NK-92 treated with Interleukin-12 subunit alpha and Interleukin-12 subunit beta, amount 100 ng/mL, for 24 hours (cell line): Measurements from ENCODE around the gene MSANTD2.
A peak's percentile ranks its signal among the peaks of the same experiment; 100 is the strongest.

Source experiments
- DNase-seq: peaks from one replicate; lab custom pipeline; 2025; lab: John Stamatoyannopoulos, UW

The MSANTD2 gene

DNA sequence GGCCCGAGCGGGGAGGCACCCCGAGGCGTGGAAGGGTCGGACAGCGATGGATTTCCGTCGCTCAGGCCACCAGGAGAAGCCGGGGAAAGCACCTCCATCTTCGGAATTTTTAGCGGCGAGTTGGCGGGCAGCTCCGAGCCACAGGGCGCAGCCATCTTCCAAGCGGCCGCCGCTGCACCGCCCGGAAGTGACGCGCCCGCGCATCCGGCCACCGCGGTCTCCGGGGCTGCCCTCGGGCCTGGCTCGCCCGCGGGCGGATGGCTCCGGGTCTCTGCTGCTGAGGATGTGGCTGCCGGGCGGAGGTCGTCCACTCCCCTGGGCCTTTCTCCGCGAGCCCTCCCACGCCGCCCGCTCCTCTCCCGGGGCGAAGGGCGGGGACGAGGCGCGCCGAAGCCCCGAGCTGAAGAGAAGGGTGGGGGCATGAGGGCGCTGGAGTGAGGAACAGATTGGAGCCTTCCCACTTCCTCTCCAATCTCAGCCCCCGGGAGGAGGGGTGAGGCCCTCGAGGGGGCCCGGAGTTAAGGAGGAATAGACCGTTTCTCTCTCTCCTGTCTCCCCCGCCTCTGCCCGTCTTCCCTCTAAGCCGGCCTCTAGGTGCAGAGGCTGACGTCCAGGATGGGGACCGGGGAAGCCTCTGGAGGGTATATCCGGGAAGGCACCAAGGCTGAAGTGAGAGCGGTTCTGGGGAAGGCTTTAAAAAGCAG, at the start of gene MSANTD2:
Gene MSANTD2, minus strand, starts transcription at position 181 of the 704 bp plus-strand sequence. Its CDS starts 26 bp downstream, at position 155.
- DNase-seq, result peak; percentile 66

DNA sequence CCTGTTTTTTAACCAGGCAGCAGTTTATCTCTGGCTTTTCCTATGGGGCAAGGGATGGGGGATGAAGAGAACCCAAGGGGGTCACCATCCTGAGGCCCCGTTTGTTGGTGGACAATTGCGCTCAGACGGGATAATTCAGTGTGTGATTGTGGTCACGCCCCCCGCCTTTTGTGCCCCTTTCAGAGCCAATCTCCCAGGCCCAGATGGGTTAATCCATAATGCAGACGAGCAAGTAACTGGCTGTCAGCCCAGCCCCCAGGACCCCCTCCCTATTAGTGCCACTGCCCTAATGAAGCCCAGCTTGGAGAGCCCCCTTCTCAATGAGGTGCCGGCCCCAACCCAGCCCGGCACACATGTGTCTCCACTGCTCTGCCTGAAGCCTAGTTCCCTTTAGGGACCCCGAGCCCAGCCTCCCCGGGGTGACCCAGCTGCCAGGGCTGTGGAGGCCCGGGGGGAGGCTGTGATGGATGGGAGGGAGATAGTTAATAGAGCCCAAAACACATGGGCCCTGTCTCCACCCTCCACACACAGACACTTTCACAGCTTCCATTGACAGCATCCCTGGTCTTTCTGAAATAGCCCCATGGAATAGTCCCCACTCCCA, 46.0 kb upstream of the MSANTD2 start:
- DNase-seq, result no peak

- DNase-seq, result no peak
Observed at GRCh38 chr11:124844664-124845079, 44.5 kb upstream of the MSANTD2 start.

DNA sequence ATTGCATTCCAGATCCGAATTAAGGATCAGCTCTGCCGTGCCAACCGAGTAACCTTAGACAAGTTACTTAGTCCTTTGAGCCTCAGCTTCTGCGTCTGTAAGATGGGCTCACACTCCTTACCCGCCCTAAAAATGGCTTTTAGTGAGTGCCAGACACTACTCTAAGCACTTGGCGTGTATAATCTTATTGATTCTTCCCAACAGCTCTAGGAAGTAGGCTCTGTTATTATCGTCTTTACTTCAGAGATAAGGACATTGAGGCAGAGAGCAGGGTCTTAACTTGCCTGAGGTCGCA, 43.4 kb upstream of the MSANTD2 start:
- no peak for DNase-seq

DNA sequence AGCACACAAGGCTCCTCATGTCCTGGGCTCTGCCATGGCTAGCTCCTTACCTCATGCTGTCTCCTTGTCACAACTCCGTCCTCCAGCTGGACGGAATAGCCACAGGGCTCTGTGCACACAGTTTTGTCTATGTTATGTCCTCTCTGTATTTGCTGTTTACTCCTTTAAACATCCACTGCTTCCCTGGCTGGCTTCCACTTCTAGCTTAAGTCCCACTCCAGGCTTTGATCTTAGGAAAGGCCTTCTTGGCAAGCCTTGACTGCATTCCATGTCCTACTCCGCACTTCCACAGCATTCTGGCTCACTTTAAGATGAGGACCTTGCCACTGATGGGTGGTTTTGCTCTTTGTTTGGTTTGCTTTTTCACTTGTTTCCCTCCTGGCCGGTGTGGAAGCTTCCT, 42.1 kb upstream of the MSANTD2 start:
- DNase-seq, result no peak

- DNase-seq, result no peak
Observed at GRCh38 chr11:124841840-124842239, 41.6 kb upstream of the MSANTD2 start.

DNA sequence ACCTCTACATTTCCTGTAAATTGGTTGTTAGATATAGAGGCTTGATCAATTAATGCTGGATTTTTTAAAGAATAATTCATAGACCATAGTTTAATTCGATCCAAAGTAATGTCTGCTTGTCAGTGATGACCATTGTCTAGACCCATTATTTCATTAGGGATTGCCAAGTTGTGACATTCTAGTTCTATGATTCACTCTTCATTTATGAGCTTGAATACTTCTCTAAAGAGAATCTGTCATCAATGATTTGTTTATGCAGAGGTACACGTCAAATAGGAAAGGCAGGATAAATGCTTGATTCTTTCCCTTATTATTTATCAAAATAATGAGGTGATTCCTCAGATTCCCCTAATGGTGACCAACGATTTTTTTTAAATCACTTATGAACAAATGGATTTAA, 41.0 kb upstream of the MSANTD2 start:
- no peak for DNase-seq

GRCh38 chr11:124840666-124841065, 40.5 kb upstream of the MSANTD2 start:
- no peak for DNase-seq

- DNase-seq, result no peak
Observed at GRCh38 chr11:124839972-124840621, 39.9 kb upstream of the MSANTD2 start.

GRCh38 chr11:124839128-124839971, 39.1 kb upstream of the MSANTD2 start:
- DNase-seq, result no peak

- DNase-seq, result no peak
Observed at GRCh38 chr11:124838805-124839127, 38.6 kb upstream of the MSANTD2 start.

DNA sequence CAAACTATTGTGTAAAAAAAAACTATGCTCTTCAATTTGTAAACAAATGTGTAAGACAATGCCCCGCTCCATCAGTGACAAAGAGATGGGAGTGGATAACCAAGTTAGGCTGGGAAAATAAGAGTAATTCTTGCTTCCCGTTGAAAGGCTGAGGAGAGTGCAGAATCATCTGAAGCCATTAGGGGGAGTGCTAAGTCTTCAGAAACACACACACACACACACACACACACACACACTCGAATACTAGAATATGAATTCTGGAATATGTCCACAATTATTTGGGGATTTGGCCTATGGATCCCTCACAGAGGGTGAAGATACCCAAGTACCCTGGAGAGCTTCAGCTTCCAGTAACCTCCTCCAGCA, 37.3 kb upstream of the MSANTD2 start:
- no peak for DNase-seq

DNA sequence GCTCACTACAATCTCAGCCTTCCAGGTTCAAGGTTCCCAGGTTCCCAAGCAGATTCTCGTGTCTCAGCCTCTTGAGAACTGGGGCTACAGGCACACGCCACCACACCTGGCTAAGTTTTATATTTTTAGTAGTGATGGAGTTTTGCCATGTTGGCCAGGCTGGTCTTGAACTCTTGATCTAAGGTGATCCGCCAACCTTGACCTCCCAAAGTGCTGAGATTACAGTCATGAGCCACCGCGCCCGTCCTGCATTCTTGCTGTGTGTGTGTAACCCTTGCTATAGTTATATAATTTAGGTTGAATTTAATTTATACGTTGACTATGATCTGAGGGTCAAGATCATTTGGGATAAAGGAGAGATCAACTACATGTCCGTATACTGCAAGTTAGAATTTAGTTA, 35.7 kb upstream of the MSANTD2 start:
- no peak for DNase-seq

DNA sequence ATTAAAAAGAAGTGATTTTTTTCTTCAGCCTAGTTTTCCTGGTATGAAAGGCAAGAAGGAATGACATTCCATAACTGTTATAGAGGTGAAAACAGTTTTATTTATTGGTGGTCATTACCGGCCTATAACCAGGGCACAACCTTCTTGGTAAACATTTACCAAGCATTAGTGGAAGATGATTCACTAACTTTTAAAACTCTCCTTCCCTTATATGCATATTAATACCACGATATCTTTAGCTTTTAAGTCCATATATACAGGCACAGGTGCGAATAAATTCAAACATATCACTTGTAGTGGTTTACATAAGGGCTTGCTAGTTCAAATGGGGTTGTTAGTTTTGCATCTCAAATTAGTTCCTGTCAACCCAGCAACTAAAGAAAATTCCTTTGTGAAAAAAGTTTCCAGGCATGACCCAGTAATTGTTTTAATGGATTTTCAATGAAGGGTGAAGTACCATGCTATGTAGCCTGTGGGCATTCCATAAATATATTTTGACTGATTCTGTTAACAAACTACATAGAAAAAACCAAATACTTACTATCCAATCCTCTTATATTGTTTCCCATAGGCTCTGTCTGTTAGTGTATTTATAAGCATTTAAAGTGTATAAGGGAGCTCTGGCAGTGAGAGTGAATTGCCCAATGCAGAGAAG, 34.4 kb upstream of the MSANTD2 start:
- no peak for DNase-seq

GRCh38 chr11:124832571-124832970, 32.4 kb upstream of the MSANTD2 start:
- DNase-seq, result no peak

DNA sequence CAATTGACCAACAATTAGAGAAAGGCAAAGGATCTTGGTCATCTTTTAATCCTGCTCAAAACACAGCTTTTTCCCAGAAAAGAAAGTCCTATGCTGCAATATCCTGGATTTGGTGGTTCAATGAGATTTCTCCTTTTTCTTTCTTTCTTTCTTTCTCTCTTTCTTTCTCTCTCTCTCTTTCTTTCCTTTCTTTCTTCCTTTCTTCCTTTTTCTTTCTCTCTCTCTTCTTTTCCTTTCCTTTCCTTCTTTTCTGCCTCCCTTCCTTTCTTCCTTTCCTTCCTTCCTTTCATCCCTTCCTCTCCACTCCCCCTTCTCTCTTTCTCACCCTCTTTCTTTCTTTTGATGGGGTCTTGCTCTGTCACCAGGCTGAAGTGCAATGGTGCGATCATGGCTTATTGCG, 31.7 kb upstream of the MSANTD2 start:
- no peak for DNase-seq

DNA sequence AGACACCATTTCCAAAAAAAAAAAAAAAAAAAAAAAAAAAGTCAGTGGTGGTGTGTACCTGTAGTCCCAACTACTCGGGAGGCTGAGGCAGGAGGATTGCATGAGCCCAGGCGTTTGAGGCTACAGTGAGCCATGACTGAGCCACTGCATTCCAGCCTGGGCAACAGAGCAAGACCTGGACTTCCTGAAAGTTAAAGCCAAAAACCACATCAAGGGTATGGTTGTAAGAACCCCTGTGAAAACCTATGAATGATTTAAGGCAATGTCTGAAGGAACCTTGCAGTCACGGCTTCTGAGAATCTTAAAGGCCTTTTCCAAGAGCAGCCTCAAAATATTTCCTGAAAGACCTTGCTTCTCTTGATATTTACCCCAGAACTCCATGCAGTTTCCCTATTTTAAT, 30.5 kb upstream of the MSANTD2 start:
- DNase-seq, result no peak

DNA sequence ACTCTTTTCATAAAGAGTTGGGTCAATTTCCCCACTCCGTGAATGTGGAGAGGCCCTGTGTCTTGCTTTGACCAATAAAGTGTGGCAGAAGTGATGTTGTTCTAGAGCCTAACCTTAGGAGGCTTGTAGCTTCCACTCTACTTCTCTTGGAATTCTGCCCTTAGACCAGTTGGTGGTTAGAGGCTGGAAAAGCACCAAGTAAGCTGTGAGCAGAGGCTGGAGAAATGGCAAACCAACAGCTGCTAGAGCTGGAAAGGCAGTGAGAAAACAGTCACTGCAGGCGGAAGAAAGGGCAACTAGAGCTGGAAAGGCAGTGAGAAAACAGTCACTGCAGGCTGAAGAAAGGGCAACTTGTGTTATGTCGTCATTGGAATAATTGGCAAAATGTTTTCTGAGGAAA, 29.8 kb upstream of the MSANTD2 start:
- no peak for DNase-seq

GRCh38 chr11:124825876-124826275, 25.7 kb upstream of the MSANTD2 start:
- no peak for DNase-seq

DNA sequence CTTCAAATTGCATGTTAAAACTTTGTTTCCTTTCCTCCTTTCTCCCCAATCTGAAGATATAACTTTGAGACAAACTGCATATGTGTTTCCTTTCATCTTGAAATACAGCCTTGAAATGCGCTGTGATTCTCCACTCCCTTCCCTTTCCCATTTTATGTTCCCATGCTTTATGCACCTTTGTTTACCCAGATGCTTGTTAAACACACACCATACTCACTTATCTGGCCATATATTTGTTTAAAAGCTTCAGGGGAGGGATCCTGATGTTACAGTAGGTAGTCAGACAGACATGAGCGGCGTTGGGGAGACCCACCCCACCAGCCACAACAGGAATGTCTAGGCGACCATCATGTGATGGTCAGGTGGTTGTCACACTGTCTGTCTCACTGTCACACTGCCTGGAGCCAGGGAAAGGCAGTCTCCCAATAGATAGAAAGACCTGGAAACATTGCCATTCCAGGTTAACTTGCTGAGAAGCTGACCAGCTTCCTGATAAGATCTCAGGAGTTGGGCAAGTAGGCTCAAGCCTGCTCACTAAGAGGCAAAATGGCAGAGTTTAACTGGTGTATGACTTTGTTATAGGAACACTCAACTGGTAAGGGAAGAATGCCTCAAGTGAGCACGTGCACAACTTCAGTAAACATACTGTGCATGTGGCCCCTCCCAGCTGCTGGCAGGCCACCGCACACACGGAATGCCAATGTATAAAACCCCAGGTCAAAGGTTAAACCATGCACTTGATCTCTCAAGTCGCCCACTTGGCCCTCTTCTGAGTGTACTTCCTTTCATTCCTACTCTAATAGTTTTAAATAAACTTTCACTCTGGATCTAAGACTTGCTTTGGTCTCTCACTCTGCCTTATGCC, 23.5 kb upstream of the MSANTD2 start:
- no peak for DNase-seq

GRCh38 chr11:124821995-124822730, 22.0 kb upstream of the MSANTD2 start:
- no peak for DNase-seq
